Kasumi-1 (cell line): Measurements from ENCODE around the gene ASRGL1.

ENCODE experiments used
- DNase-seq, 2 experiments: peaks; one replicate each; lab custom pipeline; 2025; lab: John Stamatoyannopoulos, UW

ASRGL1 gene

GRCh38 chr11:62393061-62393611 is 55.9 kb downstream of the ASRGL1 start:
- DNase-seq: no peak

- DNase-seq: no peak
Observed at GRCh38 chr11:62393735-62394134, 56.5 kb downstream of the ASRGL1 start.

GRCh38 chr11:62394825-62395538 is 57.7 kb downstream of the ASRGL1 start:
- peak; percentile 79 to 92 for DNase-seq

- DNase-seq: no peak
Observed at GRCh38 chr11:62395885-62396551, 58.8 kb downstream of the ASRGL1 start.

- DNase-seq: no peak
Observed at GRCh38 chr11:62398011-62398994, 61.1 kb downstream of the ASRGL1 start.

GRCh38 chr11:62399172-62399877 is 62.1 kb downstream of the ASRGL1 start:
- no peak for DNase-seq

GRCh38 chr11:62399878-62400266 is 62.6 kb downstream of the ASRGL1 start:
- DNase-seq: no peak

- DNase-seq: no peak
Observed at GRCh38 chr11:62400281-62400680, 63.0 kb downstream of the ASRGL1 start.

GRCh38 chr11:62400760-62401159 is 63.5 kb downstream of the ASRGL1 start:
- DNase-seq: no peak

- no peak for DNase-seq
Observed at GRCh38 chr11:62401356-62401755, 64.1 kb downstream of the ASRGL1 start.

GRCh38 chr11:62401811-62402210 is 64.6 kb downstream of the ASRGL1 start:
- DNase-seq: no peak

- DNase-seq: no peak
Observed at GRCh38 chr11:62402226-62402959, 65.1 kb downstream of the ASRGL1 start.

GRCh38 chr11:62402960-62403730 is 65.9 kb downstream of the ASRGL1 start:
- no peak for DNase-seq

GRCh38 chr11:62404435-62404834 is 67.2 kb downstream of the ASRGL1 start:
- no peak for DNase-seq

GRCh38 chr11:62404901-62405300 is 67.7 kb downstream of the ASRGL1 start:
- DNase-seq: no peak

- DNase-seq: no peak
Observed at GRCh38 chr11:62406034-62406433, 68.8 kb downstream of the ASRGL1 start.

- no peak for DNase-seq
Observed at GRCh38 chr11:62409831-62410230, 72.6 kb downstream of the ASRGL1 start.

GRCh38 chr11:62410972-62411371 is 73.7 kb downstream of the ASRGL1 start:
- no peak for DNase-seq

GRCh38 chr11:62411524-62411923 is 74.3 kb downstream of the ASRGL1 start:
- DNase-seq: no peak

- DNase-seq: no peak
Observed at GRCh38 chr11:62413060-62413696, 75.9 kb downstream of the ASRGL1 start.
